Vagina (tissue), 2 donors: ENCODE measurements around the gene VDR.

Source experiments
- CTCF ChIP-seq, 3 experiments: fragments of 450-650 bp in 2 of 3; fragments of 200-600 bp in 1 of 3; sonication (generic) in 1 of 3; IDR thresholded peaks; one replicate each; pipeline ENCODE4 v1.5.1; 2017 to 2019; ENCODE audit warnings: antibody characterized with exemption in 3 of 3, mild to moderate bottlenecking in 2 of 3, moderate library complexity in 2 of 3
- POLR2A ChIP-seq, 2 donors: fragments of 450-650 bp; IDR thresholded peaks; one replicate each; pipeline ENCODE4 v1.6.1; 2017; ENCODE audit warnings: antibody characterized with exemption in 2 of 2, mild to moderate bottlenecking in 2 of 2, moderate library complexity in 2 of 2
- POLR2AphosphoS5 ChIP-seq, 2 donors: sonication (generic); formaldehyde crosslinking; IDR thresholded peaks; one replicate each; pipeline ENCODE4 v1.9.0; 2017; ENCODE audit warnings: antibody characterized with exemption in 2 of 2, mild to moderate bottlenecking in 2 of 2, low read depth in 1 of 2; ENCODE audit not compliant: insufficient read depth in 1 of 2

DNA sequence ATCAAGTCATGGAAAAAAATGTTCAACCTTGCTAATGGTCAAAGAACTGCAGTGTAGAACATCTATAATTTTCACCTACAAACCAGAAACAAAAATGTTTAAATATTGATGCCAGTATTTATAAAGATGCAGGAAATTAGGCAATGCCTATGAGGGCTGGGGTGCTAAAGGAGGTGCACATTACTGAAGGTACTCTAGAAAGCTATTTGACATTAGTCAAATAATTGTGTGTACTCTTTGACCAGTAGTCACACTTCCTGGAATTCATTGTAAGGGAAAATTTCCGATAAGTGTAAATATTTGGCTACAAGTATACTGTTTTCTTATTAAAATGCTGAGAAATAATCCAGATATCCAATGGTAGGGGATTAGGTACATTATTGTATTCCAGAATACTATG is 48.7 kb downstream of the VDR start:
- TF ChIP-seq POLR2A (IDR thresholded peaks at IDR 0.05) (no peak), POLR2AphosphoS5 (IDR thresholded peaks at IDR 0.05; ENCODE audit: insufficient read depth in 1 of 2, low read depth in 1 of 2) (no peak), CTCF (IDR thresholded peaks at IDR 0.05) (no peak)
